ENCODE data around the gene LIN7A. TPM values are rescaled to one million over a fixed set of nuclear protein-coding genes. Genes with fewer than 3 reads are reported as not detected.
"Not testable (repeated sequence)": the region's sequence is repeated elsewhere in the genome, so short reads cannot be mapped to it uniquely, and the experiment has no call there.

LIN7A gene
- total RNA-seq, 1 experiment from 2014 or later, result 0.57 TPM

GRCh38 chr12:80920006-80920405 lies 17.7 kb downstream of the LIN7A start:
- DNase-seq (ENCODE audit: low read depth), result no peak

GRCh38 chr12:80917651-80918050 lies 20.1 kb downstream of the LIN7A start:
- DNase-seq (ENCODE audit: low read depth), result no peak

GRCh38 chr12:80912901-80913770 lies 24.6 kb downstream of the LIN7A start:
- DNase-seq (ENCODE audit: low read depth), result no peak

- DNase-seq (ENCODE audit: low read depth), result no peak
Measured at GRCh38 chr12:80909370-80909769, 28.4 kb downstream of the LIN7A start.

GRCh38 chr12:80902711-80903110 lies 35.0 kb downstream of the LIN7A start:
- no peak for DNase-seq (ENCODE audit: low read depth)

GRCh38 chr12:80901661-80902060 lies 36.1 kb downstream of the LIN7A start:
- no peak for DNase-seq (ENCODE audit: low read depth)

GRCh38 chr12:80895240-80895639 lies 42.5 kb downstream of the LIN7A start:
- DNase-seq (ENCODE audit: low read depth), result no peak

GRCh38 chr12:80894179-80894578 lies 43.6 kb downstream of the LIN7A start:
- DNase-seq (ENCODE audit: low read depth), result no peak

GRCh38 chr12:80892597-80893445 lies 44.9 kb downstream of the LIN7A start:
- peak; percentile 3 for DNase-seq (ENCODE audit: low read depth)

- no peak for DNase-seq (ENCODE audit: low read depth)
Measured at GRCh38 chr12:80884651-80885050, 53.1 kb downstream of the LIN7A start.

GRCh38 chr12:80881106-80881505 lies 56.6 kb downstream of the LIN7A start:
- DNase-seq (ENCODE audit: low read depth), result no peak

- DNase-seq (ENCODE audit: low read depth), result not testable (repeated sequence)
Measured at GRCh38 chr12:80878452-80878851, 59.3 kb downstream of the LIN7A start.

GRCh38 chr12:80877721-80878265 lies 59.9 kb downstream of the LIN7A start:
- DNase-seq (ENCODE audit: low read depth), result peak; percentile 46

GRCh38 chr12:80872053-80872452 lies 65.7 kb downstream of the LIN7A start:
- no peak for DNase-seq (ENCODE audit: low read depth)

GRCh38 chr12:80869264-80869663 lies 68.5 kb downstream of the LIN7A start:
- DNase-seq (ENCODE audit: low read depth), result no peak

- DNase-seq (ENCODE audit: low read depth), result no peak
Measured at GRCh38 chr12:80868576-80868975, 69.2 kb downstream of the LIN7A start.

- DNase-seq (ENCODE audit: low read depth), result no peak
Measured at GRCh38 chr12:80867941-80868340, 69.8 kb downstream of the LIN7A start.

GRCh38 chr12:80864046-80864735 lies 73.5 kb downstream of the LIN7A start:
- DNase-seq (ENCODE audit: low read depth), result no peak

- DNase-seq (ENCODE audit: low read depth), result no peak
Measured at GRCh38 chr12:80862531-80862930, 75.2 kb downstream of the LIN7A start.

- peak; percentile 33 for DNase-seq (ENCODE audit: low read depth)
Measured at GRCh38 chr12:80861641-80862378, 75.9 kb downstream of the LIN7A start.

GRCh38 chr12:80860928-80861327 lies 76.8 kb downstream of the LIN7A start:
- no peak for DNase-seq (ENCODE audit: low read depth)
